HUES64 (cell line): ENCODE data around the gene ITGA1.

Source experiments
- H3K27ac ChIP-seq: 2 replicates; pipeline ENCODE4 v1.7.0; 2013; ENCODE audit warnings: low read depth, low read length, inconsistent platforms
- H3K27me3 ChIP-seq: 2 replicates; pipeline ENCODE4 v1.6.1; 2013; ENCODE audit warnings: mild to moderate bottlenecking, low read length; ENCODE audit not compliant: insufficient read depth
- H3K36me3 ChIP-seq: 2 replicates; pipeline ENCODE4 v1.6.1; 2013; ENCODE audit warnings: mild to moderate bottlenecking, low read length; ENCODE audit not compliant: insufficient read depth
- H3K4me1 ChIP-seq: 2 replicates; pipeline ENCODE4 v1.6.1; 2013; ENCODE audit warnings: mild to moderate bottlenecking, low read length, moderate library complexity; ENCODE audit not compliant: insufficient read depth
- H3K4me3 ChIP-seq: 2 replicates; pipeline ENCODE4 v1.5.1; 2013; ENCODE audit warnings: mild to moderate bottlenecking, low read length, moderate library complexity
- H3K9ac ChIP-seq: 2 replicates; pipeline ENCODE4 v1.6.1; 2013; ENCODE audit warnings: mild to moderate bottlenecking, low read depth, low read length
- H3K9me3 ChIP-seq: 2 replicates; pipeline ENCODE4 v1.6.1; 2013; ENCODE audit warnings: low read depth, low read length; ENCODE audit not compliant: insufficient read depth
- WGBS: fragments of 150-250, 120-280 bp; methylation state at CpG from one replicate; pipeline ENCODE4 v1.1.7; 2013; ENCODE audit warnings: missing lambda C conversion rate; 5-methylcytosine and 5-hydroxymethylcytosine counted together

ITGA1 gene

GRCh38 chr5:52831786-52832511, 44.2 kb downstream of the ITGA1 start:
- Histone ChIP-seq H3K27me3 (no peaks in the 10 kb centered on the region), H3K9me3 (peaks cover 3% of the 10 kb centered on the region; the same call in 1 of the 2 replicates), H3K36me3 (no peaks in the 10 kb centered on the region), H3K4me1 (no peaks in the 10 kb centered on the region), H3K27ac (no peak overlapping the region), H3K4me3 (no peak overlapping the region), H3K9ac (no peak overlapping the region)
- WGBS: 92% methylated on average over 2 of the region's 2 CpGs

GRCh38 chr5:52834320-52834719, 46.6 kb downstream of the ITGA1 start:
- Histone ChIP-seq H3K4me1 (no peaks in the 10 kb centered on the region), H3K4me3 (no peak overlapping the region), H3K36me3 (no peaks in the 10 kb centered on the region), H3K9me3 (no peaks in the 10 kb centered on the region), H3K27ac (no peak overlapping the region), H3K27me3 (no peaks in the 10 kb centered on the region), H3K9ac (no peak overlapping the region)
- WGBS: 98% methylated on average over 2 of the region's 2 CpGs

GRCh38 chr5:52837068-52837467, 49.4 kb downstream of the ITGA1 start:
- H3K4me3 ChIP-seq: no peak overlapping the region
- H3K36me3 ChIP-seq: no peaks in the 10 kb centered on the region
- WGBS: 93% methylated on average over 7 of the region's 7 CpGs
- H3K9me3 ChIP-seq: no peaks in the 10 kb centered on the region
- no peak overlapping the region for H3K27ac ChIP-seq
- H3K4me1 ChIP-seq: no peaks in the 10 kb centered on the region
- H3K9ac ChIP-seq: no peak overlapping the region
- H3K27me3 ChIP-seq: no peaks in the 10 kb centered on the region

- Histone ChIP-seq H3K4me1 (no peaks in the 10 kb centered on the region), H3K9ac (no peak overlapping the region), H3K27ac (no peak overlapping the region), H3K4me3 (no peak overlapping the region), H3K36me3 (no peaks in the 10 kb centered on the region), H3K9me3 (no peaks in the 10 kb centered on the region), H3K27me3 (no peaks in the 10 kb centered on the region)
- 95% methylated on average over 2 of the region's 2 CpGs for WGBS
Observed at GRCh38 chr5:52837591-52838001, 49.9 kb downstream of the ITGA1 start.

- H3K4me3 ChIP-seq: no peak overlapping the region
- H3K9ac ChIP-seq: no peak overlapping the region
- H3K9me3 ChIP-seq: no peaks in the 10 kb centered on the region
- 94% methylated on average over 6 of the region's 7 CpGs for WGBS
- no peaks in the 10 kb centered on the region for H3K27me3 ChIP-seq
- H3K27ac ChIP-seq: no peak overlapping the region
- H3K4me1 ChIP-seq: no peaks in the 10 kb centered on the region
- no peaks in the 10 kb centered on the region for H3K36me3 ChIP-seq
Observed at GRCh38 chr5:52838326-52839015, 50.8 kb downstream of the ITGA1 start.

GRCh38 chr5:52839285-52839684, 51.6 kb downstream of the ITGA1 start:
- WGBS: no CpG with 5 or more reads among the region's 1 CpG
- no peaks in the 10 kb centered on the region for H3K36me3 ChIP-seq
- H3K4me3 ChIP-seq: no peak overlapping the region
- no peak overlapping the region for H3K9ac ChIP-seq
- no peaks in the 10 kb centered on the region for H3K4me1 ChIP-seq
- no peak overlapping the region for H3K27ac ChIP-seq
- no peaks in the 10 kb centered on the region for H3K27me3 ChIP-seq
- no peaks in the 10 kb centered on the region for H3K9me3 ChIP-seq

- Histone ChIP-seq H3K4me3 (no peak overlapping the region), H3K36me3 (no peaks in the 10 kb centered on the region), H3K27ac (no peak overlapping the region), H3K9me3 (no peaks in the 10 kb centered on the region), H3K27me3 (no peaks in the 10 kb centered on the region), H3K9ac (no peak overlapping the region), H3K4me1 (no peaks in the 10 kb centered on the region)
- 85% methylated on average over 8 of the region's 8 CpGs for WGBS
Observed at GRCh38 chr5:52840277-52841050, 52.7 kb downstream of the ITGA1 start.

- Histone ChIP-seq H3K36me3 (no peaks in the 10 kb centered on the region), H3K4me3 (no peak overlapping the region), H3K9ac (no peak overlapping the region), H3K4me1 (no peaks in the 10 kb centered on the region), H3K9me3 (no peaks in the 10 kb centered on the region), H3K27me3 (no peaks in the 10 kb centered on the region), H3K27ac (no peak overlapping the region)
Observed at GRCh38 chr5:52841114-52841513, 53.4 kb downstream of the ITGA1 start.

GRCh38 chr5:52842111-52842510, 54.4 kb downstream of the ITGA1 start:
- Histone ChIP-seq H3K36me3 (no peaks in the 10 kb centered on the region), H3K9ac (no peak overlapping the region), H3K4me1 (no peaks in the 10 kb centered on the region), H3K4me3 (no peak overlapping the region), H3K9me3 (no peaks in the 10 kb centered on the region), H3K27ac (no peak overlapping the region), H3K27me3 (no peaks in the 10 kb centered on the region)

- WGBS: 100% methylated on average over 1 of the region's 1 CpG
Observed at GRCh38 chr5:52844885-52845284, 57.2 kb downstream of the ITGA1 start.

GRCh38 chr5:52846182-52846842, 58.6 kb downstream of the ITGA1 start:
- no peaks in the 10 kb centered on the region for H3K36me3 ChIP-seq
- no peak overlapping the region for H3K27ac ChIP-seq
- H3K9ac ChIP-seq: no peak overlapping the region
- no peaks in the 10 kb centered on the region for H3K9me3 ChIP-seq
- no peaks in the 10 kb centered on the region for H3K4me1 ChIP-seq
- H3K4me3 ChIP-seq: no peak overlapping the region
- no peaks in the 10 kb centered on the region for H3K27me3 ChIP-seq
- 94% methylated on average over 6 of the region's 6 CpGs for WGBS

More at GRCh38 chr5:52844885-52845284, 57.2 kb downstream of the ITGA1 start:
- Histone ChIP-seq H3K4me3 (no peak overlapping the region), H3K9me3 (no peaks in the 10 kb centered on the region), H3K27ac (no peak overlapping the region), H3K4me1 (no peaks in the 10 kb centered on the region), H3K9ac (no peak overlapping the region), H3K27me3 (no peaks in the 10 kb centered on the region), H3K36me3 (no peaks in the 10 kb centered on the region)
